ENCODE data around the gene RPL41. TPM values are rescaled to one million over a fixed set of nuclear protein-coding genes. Genes with fewer than 3 reads are reported as not detected.

RPL41 gene
- total and polyA plus RNA-seq, 4 donors, result 979 to 2,155 (median 1,482) TPM

DNA sequence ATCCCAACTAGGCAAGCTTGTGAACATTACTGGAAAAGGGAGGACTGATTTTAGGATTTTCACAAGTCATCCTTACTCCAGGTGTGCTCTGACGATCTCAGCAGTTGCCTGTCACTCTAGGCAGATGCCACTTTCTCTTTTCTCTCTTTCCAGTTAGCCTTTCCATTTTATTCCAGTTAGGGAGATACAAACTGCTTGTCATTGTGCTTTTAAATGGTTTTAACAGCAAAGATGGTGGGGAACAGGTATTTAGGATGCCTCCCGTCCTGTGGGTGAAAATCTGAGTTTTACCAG is 10.9 kb upstream of the RPL41 start:
- WGBS, result 42% methylated on average over 2 of the region's 2 CpGs
- TF ChIP-seq, protein P1, sequence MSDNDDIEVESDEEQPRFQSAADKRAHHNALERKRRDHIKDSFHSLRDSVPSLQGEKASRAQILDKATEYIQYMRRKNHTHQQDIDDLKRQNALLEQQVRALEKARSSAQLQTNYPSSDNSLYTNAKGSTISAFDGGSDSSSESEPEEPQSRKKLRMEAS (IDR thresholded peaks at IDR 0.05), result no peak
- no peak for TF ChIP-seq YY1 (IDR thresholded peaks at IDR 0.05)
- TF ChIP-seq TAF1 (conservative IDR thresholded peaks at IDR 0.05), result no peak
- TF ChIP-seq EGR1 (IDR thresholded peaks at IDR 0.05; ENCODE audit: low read depth in 2 of 2), result no peak
- TF ChIP-seq, protein P2, sequence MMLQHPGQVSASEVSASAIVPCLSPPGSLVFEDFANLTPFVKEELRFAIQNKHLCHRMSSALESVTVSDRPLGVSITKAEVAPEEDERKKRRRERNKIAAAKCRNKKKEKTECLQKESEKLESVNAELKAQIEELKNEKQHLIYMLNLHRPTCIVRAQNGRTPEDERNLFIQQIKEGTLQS (IDR thresholded peaks at IDR 0.05), result no peak
- TF ChIP-seq, protein P3, sequence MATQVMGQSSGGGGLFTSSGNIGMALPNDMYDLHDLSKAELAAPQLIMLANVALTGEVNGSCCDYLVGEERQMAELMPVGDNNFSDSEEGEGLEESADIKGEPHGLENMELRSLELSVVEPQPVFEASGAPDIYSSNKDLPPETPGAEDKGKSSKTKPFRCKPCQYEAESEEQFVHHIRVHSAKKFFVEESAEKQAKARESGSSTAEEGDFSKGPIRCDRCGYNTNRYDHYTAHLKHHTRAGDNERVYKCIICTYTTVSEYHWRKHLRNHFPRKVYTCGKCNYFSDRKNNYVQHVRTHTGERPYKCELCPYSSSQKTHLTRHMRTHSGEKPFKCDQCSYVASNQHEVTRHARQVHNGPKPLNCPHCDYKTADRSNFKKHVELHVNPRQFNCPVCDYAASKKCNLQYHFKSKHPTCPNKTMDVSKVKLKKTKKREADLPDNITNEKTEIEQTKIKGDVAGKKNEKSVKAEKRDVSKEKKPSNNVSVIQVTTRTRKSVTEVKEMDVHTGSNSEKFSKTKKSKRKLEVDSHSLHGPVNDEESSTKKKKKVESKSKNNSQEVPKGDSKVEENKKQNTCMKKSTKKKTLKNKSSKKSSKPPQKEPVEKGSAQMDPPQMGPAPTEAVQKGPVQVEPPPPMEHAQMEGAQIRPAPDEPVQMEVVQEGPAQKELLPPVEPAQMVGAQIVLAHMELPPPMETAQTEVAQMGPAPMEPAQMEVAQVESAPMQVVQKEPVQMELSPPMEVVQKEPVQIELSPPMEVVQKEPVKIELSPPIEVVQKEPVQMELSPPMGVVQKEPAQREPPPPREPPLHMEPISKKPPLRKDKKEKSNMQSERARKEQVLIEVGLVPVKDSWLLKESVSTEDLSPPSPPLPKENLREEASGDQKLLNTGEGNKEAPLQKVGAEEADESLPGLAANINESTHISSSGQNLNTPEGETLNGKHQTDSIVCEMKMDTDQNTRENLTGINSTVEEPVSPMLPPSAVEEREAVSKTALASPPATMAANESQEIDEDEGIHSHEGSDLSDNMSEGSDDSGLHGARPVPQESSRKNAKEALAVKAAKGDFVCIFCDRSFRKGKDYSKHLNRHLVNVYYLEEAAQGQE (IDR thresholded peaks at IDR 0.05), result no peak
- TF ChIP-seq FOXA1 (IDR thresholded peaks at IDR 0.05), result no peak
- H3K36me3 ChIP-seq (ENCODE audit: control insufficient read depth in 4 of 4, insufficient read depth in 3 of 4, low read depth in 1 of 4, low read length in 3 of 4), result peaks cover 13 to 49% (median 43%) of the 10 kb centered on the region in 4 donors

DNA sequence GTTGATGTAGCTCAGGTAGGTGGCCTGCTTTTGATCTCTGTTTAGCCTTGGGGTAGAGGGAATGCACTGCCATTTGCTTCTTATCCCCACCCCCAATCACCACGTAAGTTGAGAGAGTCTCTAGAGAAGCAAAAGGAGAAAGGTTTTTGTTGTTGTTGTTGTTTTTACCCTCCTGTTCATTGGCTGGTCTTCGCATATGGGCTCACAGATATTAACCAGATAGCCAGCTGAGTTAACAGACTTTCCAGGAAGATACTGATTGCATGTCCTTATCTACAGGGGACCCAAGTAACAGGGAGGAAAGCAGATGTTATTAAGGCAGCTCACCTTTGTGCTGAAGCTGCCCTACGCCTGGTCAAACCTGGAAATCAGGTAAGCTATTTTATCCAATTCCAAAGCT is 9.2 kb upstream of the RPL41 start:
- Histone ChIP-seq H3K9ac (ENCODE audit: low read depth in 1 of 2, low read length in 2 of 2) (no peak overlapping the region), H3K27ac (ENCODE audit: low read depth in 1 of 2, low read length in 2 of 2) (no peak overlapping the region), H3K4me1 (ENCODE audit: control insufficient read depth in 4 of 4, insufficient read depth in 4 of 4, low read length in 3 of 4) (peaks cover 0 to 24% (median 13%) of the 10 kb centered on the region in 4 donors), H3K36me3 (ENCODE audit: control insufficient read depth in 4 of 4, insufficient read depth in 3 of 4, low read depth in 1 of 4, low read length in 3 of 4) (peaks cover 13 to 51% (median 46%) of the 10 kb centered on the region in 4 donors), H3K4me3 (ENCODE audit: low read depth in 1 of 3, low read length in 3 of 3) (no peak overlapping the region), H3K9me3 (ENCODE audit: control insufficient read depth in 4 of 4, low read length in 3 of 4) (no peaks in the 10 kb centered on the region), H3K27me3 (ENCODE audit: control insufficient read depth in 4 of 4, insufficient read depth in 4 of 4, low read length in 3 of 4) (no peaks in the 10 kb centered on the region)
- DNase-seq (ENCODE audit: low spot score), result no peak
- TF ChIP-seq GABPA (IDR thresholded peaks at IDR 0.05 in 1 of 2, conservative IDR thresholded peaks at IDR 0.05 in 1 of 2), result no peak
- no peak for TF ChIP-seq RXRA (IDR thresholded peaks at IDR 0.05)
- no peak for TF ChIP-seq HNF4A (conservative IDR thresholded peaks at IDR 0.05)
- TF ChIP-seq TAF1 (conservative IDR thresholded peaks at IDR 0.05), result no peak
- TF ChIP-seq, protein P4, sequence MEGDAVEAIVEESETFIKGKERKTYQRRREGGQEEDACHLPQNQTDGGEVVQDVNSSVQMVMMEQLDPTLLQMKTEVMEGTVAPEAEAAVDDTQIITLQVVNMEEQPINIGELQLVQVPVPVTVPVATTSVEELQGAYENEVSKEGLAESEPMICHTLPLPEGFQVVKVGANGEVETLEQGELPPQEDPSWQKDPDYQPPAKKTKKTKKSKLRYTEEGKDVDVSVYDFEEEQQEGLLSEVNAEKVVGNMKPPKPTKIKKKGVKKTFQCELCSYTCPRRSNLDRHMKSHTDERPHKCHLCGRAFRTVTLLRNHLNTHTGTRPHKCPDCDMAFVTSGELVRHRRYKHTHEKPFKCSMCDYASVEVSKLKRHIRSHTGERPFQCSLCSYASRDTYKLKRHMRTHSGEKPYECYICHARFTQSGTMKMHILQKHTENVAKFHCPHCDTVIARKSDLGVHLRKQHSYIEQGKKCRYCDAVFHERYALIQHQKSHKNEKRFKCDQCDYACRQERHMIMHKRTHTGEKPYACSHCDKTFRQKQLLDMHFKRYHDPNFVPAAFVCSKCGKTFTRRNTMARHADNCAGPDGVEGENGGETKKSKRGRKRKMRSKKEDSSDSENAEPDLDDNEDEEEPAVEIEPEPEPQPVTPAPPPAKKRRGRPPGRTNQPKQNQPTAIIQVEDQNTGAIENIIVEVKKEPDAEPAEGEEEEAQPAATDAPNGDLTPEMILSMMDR (IDR thresholded peaks at IDR 0.05; ENCODE audit: low read depth, low read length, missing input control), result no peak
- TF ChIP-seq, protein P1 (IDR thresholded peaks at IDR 0.05), result no peak
- TF ChIP-seq EGR1 (IDR thresholded peaks at IDR 0.05; ENCODE audit: low read depth in 2 of 2), result no peak
- TF ChIP-seq NR2F2 (IDR thresholded peaks at IDR 0.05), result no peak
- TF ChIP-seq RAD21 (IDR thresholded peaks at IDR 0.05), result no peak
- no peak for TF ChIP-seq YY1 (IDR thresholded peaks at IDR 0.05)
- TF ChIP-seq, protein P3 (IDR thresholded peaks at IDR 0.05), result no peak
- TF ChIP-seq, protein P5, sequence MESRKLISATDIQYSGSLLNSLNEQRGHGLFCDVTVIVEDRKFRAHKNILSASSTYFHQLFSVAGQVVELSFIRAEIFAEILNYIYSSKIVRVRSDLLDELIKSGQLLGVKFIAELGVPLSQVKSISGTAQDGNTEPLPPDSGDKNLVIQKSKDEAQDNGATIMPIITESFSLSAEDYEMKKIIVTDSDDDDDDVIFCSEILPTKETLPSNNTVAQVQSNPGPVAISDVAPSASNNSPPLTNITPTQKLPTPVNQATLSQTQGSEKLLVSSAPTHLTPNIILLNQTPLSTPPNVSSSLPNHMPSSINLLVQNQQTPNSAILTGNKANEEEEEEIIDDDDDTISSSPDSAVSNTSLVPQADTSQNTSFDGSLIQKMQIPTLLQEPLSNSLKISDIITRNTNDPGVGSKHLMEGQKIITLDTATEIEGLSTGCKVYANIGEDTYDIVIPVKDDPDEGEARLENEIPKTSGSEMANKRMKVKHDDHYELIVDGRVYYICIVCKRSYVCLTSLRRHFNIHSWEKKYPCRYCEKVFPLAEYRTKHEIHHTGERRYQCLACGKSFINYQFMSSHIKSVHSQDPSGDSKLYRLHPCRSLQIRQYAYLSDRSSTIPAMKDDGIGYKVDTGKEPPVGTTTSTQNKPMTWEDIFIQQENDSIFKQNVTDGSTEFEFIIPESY (IDR thresholded peaks at IDR 0.05), result no peak
- 93% methylated on average over 3 of the region's 3 CpGs for WGBS

More for the DNA sequence above, 10.9 kb upstream of the RPL41 start:
- Histone ChIP-seq H3K4me3 (ENCODE audit: low read depth in 1 of 3, low read length in 3 of 3) (peak overlapping the region; percentile 67 to 88 (median 81)), H3K9me3 (ENCODE audit: control insufficient read depth in 4 of 4, low read length in 3 of 4) (no peaks in the 10 kb centered on the region), H3K27me3 (ENCODE audit: control insufficient read depth in 4 of 4, insufficient read depth in 4 of 4, low read length in 3 of 4) (no peaks in the 10 kb centered on the region), H3K4me1 (ENCODE audit: control insufficient read depth in 4 of 4, insufficient read depth in 4 of 4, low read length in 3 of 4) (peaks cover 0 to 24% (median 13%) of the 10 kb centered on the region in 4 donors), H3K9ac (ENCODE audit: low read depth in 1 of 2, low read length in 2 of 2) (peak overlapping the region; percentile 32 to 91), H3K27ac (ENCODE audit: low read depth in 1 of 2, low read length in 2 of 2) (no peak overlapping the region)
- peak; percentile 33 for DNase-seq (ENCODE audit: low spot score)

All from liver (tissue), 9 donors.